NCI-H524 treated with DMSO at 0.1 percent for 48 hours (cell line): ENCODE measurements around the gene RGS19.

Experiments
- DNase-seq: peaks from one replicate; lab custom pipeline; 2025; lab: John Stamatoyannopoulos, UW

Gene RGS19

GRCh38 chr20:64063389-64064144 lies 15.8 kb downstream of the RGS19 start:
- DNase-seq, result no peak

- DNase-seq, result peak; percentile 69
Observed at GRCh38 chr20:64062596-64063388, 16.5 kb downstream of the RGS19 start, which contains the start of gene TCEA2. TSS of gene TCEA2 (plus strand) at chr20:64063198. CDS start at chr20:64063313, 115 bp downstream.

- no peak for DNase-seq
Observed at GRCh38 chr20:64062276-64062595, 17.1 kb downstream of the RGS19 start.

- no peak for DNase-seq
Observed at GRCh38 chr20:64058536-64058935, 20.8 kb downstream of the RGS19 start.

GRCh38 chr20:64057628-64058498 lies 21.5 kb downstream of the RGS19 start:
- DNase-seq, result peak; percentile 10

- no peak for DNase-seq
Observed at GRCh38 chr20:64056889-64057627, 22.3 kb downstream of the RGS19 start.

GRCh38 chr20:64056639-64056888 lies 22.8 kb downstream of the RGS19 start:
- no peak for DNase-seq

GRCh38 chr20:64055893-64056638 lies 23.3 kb downstream of the RGS19 start:
- no peak for DNase-seq

- no peak for DNase-seq
Observed at GRCh38 chr20:64055396-64055892, 23.9 kb downstream of the RGS19 start.

- peak; percentile 9 for DNase-seq
Observed at GRCh38 chr20:64053841-64054661, 25.3 kb downstream of the RGS19 start.

- no peak for DNase-seq
Observed at GRCh38 chr20:64052987-64053840, 26.1 kb downstream of the RGS19 start.

GRCh38 chr20:64052326-64052722 lies 27.0 kb downstream of the RGS19 start:
- no peak for DNase-seq

GRCh38 chr20:64051561-64052325 lies 27.6 kb downstream of the RGS19 start:
- no peak for DNase-seq

- DNase-seq, result no peak
Observed at GRCh38 chr20:64051033-64051452, 28.3 kb downstream of the RGS19 start.

GRCh38 chr20:64050261-64051032 lies 28.9 kb downstream of the RGS19 start:
- no peak for DNase-seq

- no peak for DNase-seq
Observed at GRCh38 chr20:64049878-64050260, 29.4 kb downstream of the RGS19 start.

- no peak for DNase-seq
Observed at GRCh38 chr20:64049060-64049877, 30.0 kb downstream of the RGS19 start, which contains the start of gene SOX18. TSS of gene SOX18 (minus strand) at chr20:64049639. CDS start at chr20:64049516, 123 bp downstream.
